IMR-90 (cell line): ENCODE measurements around the gene OR13J1.
A peak's percentile ranks its signal among the peaks of the same experiment; 100 is the strongest.

Source experiments
- CHD1 ChIP-seq: IDR thresholded peaks from 2 replicates; pipeline ENCODE4 v1.6.1; 2012; ENCODE audit warnings: low read depth, low read length, improper control_type of control experiment
- FOS ChIP-seq: fragments of 150-350 bp; IDR thresholded peaks from 2 replicates; pipeline ENCODE4 v1.6.1; 2016; ENCODE audit warnings: low read depth, low read length
- MXI1 ChIP-seq: IDR thresholded peaks from 2 replicates; pipeline ENCODE4 v1.6.1; 2012; ENCODE audit warnings: low read depth, mild to moderate bottlenecking, low read length, moderate library complexity, borderline replicate concordance
- POLR2A ChIP-seq: IDR thresholded peaks from 2 replicates; pipeline ENCODE4 v1.6.1; 2012; ENCODE audit warnings: mild to moderate bottlenecking, low read depth, low read length
- RAD21 ChIP-seq: IDR thresholded peaks from 2 replicates; pipeline ENCODE4 v1.6.1; 2012; ENCODE audit warnings: low read length, improper control_type of control experiment
- RCOR1 ChIP-seq: IDR thresholded peaks from 2 replicates; pipeline ENCODE4 v1.6.1; 2012; ENCODE audit warnings: mild to moderate bottlenecking, low read length, improper control_type of control experiment; ENCODE audit not compliant: insufficient replicate concordance
- RFX5 ChIP-seq: IDR thresholded peaks from 2 replicates; pipeline ENCODE4 v1.8.0; 2012; ENCODE audit warnings: low read depth, mild to moderate bottlenecking, low read length, moderate library complexity
- SMC3 ChIP-seq: fragments of 150-350 bp; IDR thresholded peaks from 2 replicates; pipeline ENCODE4 v1.6.1; 2016; ENCODE audit warnings: low read depth, mild to moderate bottlenecking, antibody characterized with exemption, low read length, moderate library complexity
- TF ChIP-seq, protein P1 (sequence below): conservative IDR thresholded peaks from 2 replicates; pipeline ENCODE4 v1.5.1; 2012; ENCODE audit warnings: mild to moderate bottlenecking, low read depth, low read length, improper control_type of control experiment
- TF ChIP-seq, protein P2 (sequence below): fragments of 150-350 bp; IDR thresholded peaks from 2 replicates; pipeline ENCODE4 v1.6.1; 2017; ENCODE audit warnings: mild to moderate bottlenecking, antibody characterized with exemption, low read length, low read depth

DNA sequence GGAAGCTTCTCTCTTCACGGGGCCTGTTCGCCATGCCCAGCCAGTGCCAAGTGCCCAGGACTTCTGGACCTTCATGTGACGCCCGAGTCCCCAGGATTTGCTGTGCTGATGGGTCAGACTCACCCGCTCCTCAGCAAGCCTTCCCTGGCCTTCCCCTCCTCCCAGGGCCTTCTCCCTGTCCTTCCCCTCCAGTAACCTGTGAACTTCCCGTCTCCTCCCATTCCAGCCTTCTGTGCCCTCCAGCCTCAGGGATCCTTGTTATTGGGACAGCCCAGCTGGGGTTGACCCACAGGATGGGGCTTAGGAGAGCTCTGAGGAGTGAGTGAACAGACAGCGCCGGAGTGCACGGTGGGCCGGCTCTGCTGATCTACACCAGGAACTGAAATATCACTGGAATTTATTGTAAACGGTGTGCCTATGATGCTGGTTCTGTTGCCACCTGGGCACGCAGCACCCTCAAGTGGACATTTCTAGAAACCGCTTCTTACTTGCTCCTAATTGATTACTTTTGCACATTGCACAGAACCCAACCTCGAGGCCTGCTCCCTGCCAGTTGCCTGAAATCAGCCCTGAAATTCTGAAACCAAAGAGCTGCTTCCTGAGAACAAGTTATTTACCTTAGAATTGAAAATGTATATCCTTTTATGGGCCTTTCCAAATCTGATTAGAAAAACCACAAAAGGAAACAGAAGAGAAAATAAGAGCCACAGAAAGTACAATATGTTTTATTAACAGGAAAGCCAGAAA, 40.6 kb upstream of the OR13J1 start:
- TF ChIP-seq, protein P1, sequence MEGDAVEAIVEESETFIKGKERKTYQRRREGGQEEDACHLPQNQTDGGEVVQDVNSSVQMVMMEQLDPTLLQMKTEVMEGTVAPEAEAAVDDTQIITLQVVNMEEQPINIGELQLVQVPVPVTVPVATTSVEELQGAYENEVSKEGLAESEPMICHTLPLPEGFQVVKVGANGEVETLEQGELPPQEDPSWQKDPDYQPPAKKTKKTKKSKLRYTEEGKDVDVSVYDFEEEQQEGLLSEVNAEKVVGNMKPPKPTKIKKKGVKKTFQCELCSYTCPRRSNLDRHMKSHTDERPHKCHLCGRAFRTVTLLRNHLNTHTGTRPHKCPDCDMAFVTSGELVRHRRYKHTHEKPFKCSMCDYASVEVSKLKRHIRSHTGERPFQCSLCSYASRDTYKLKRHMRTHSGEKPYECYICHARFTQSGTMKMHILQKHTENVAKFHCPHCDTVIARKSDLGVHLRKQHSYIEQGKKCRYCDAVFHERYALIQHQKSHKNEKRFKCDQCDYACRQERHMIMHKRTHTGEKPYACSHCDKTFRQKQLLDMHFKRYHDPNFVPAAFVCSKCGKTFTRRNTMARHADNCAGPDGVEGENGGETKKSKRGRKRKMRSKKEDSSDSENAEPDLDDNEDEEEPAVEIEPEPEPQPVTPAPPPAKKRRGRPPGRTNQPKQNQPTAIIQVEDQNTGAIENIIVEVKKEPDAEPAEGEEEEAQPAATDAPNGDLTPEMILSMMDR, result peak; percentile 58
- no peak for TF ChIP-seq POLR2A
- TF ChIP-seq RFX5, result no peak
- TF ChIP-seq, protein P2, sequence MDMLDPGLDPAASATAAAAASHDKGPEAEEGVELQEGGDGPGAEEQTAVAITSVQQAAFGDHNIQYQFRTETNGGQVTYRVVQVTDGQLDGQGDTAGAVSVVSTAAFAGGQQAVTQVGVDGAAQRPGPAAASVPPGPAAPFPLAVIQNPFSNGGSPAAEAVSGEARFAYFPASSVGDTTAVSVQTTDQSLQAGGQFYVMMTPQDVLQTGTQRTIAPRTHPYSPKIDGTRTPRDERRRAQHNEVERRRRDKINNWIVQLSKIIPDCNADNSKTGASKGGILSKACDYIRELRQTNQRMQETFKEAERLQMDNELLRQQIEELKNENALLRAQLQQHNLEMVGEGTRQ, result no peak
- no peak for TF ChIP-seq CHD1
- TF ChIP-seq FOS, result no peak
- TF ChIP-seq RCOR1, result no peak
- TF ChIP-seq RAD21, result peak; percentile 67
- peak; percentile 48 for TF ChIP-seq SMC3
- TF ChIP-seq MXI1, result no peak
